Amniotic stem cell (primary cell): Measurements from ENCODE around the gene PTPRE.

Experiments used
- DNase-seq: peaks from one replicate; lab custom pipeline; 2025; lab: John Stamatoyannopoulos, UW

Gene PTPRE

GRCh38 chr10:127953876-127954275, 47.0 kb downstream of the PTPRE start:
- no peak for DNase-seq

GRCh38 chr10:127959428-127959827, 52.5 kb downstream of the PTPRE start:
- DNase-seq, result no peak

- DNase-seq, result no peak
These were observed 54.2 kb downstream of the PTPRE start for GRCh38 chr10:127961071-127961470.

- no peak for DNase-seq
These were observed 55.3 kb downstream of the PTPRE start for GRCh38 chr10:127962205-127962604.

GRCh38 chr10:127963136-127963535, 56.2 kb downstream of the PTPRE start:
- no peak for DNase-seq

GRCh38 chr10:127964621-127965020, 57.7 kb downstream of the PTPRE start:
- DNase-seq, result no peak

GRCh38 chr10:127966875-127967274, 60.0 kb downstream of the PTPRE start:
- no peak for DNase-seq

- DNase-seq, result no peak
These were observed 61.1 kb downstream of the PTPRE start for GRCh38 chr10:127968027-127968441.

- no peak for DNase-seq
These were observed 61.8 kb downstream of the PTPRE start for GRCh38 chr10:127968659-127969058.

GRCh38 chr10:127971101-127971946, 64.4 kb downstream of the PTPRE start:
- DNase-seq, result no peak

GRCh38 chr10:127971963-127972615, 65.2 kb downstream of the PTPRE start:
- no peak for DNase-seq

GRCh38 chr10:127972751-127973357, 66.0 kb downstream of the PTPRE start:
- DNase-seq, result no peak

- no peak for DNase-seq
These were observed 66.9 kb downstream of the PTPRE start for GRCh38 chr10:127973791-127974311.

GRCh38 chr10:127974911-127975310, 68.0 kb downstream of the PTPRE start:
- no peak for DNase-seq

- DNase-seq, result no peak
These were observed 69.4 kb downstream of the PTPRE start for GRCh38 chr10:127976286-127976685.

GRCh38 chr10:127976701-127977356, 69.9 kb downstream of the PTPRE start:
- no peak for DNase-seq

- no peak for DNase-seq
These were observed 70.6 kb downstream of the PTPRE start for GRCh38 chr10:127977357-127978009.

GRCh38 chr10:127978481-127978880, 71.6 kb downstream of the PTPRE start:
- no peak for DNase-seq

GRCh38 chr10:127979045-127979444, 72.1 kb downstream of the PTPRE start:
- no peak for DNase-seq

- no peak for DNase-seq
These were observed 72.7 kb downstream of the PTPRE start for GRCh38 chr10:127979566-127979965.

GRCh38 chr10:127980898-127981297, 74.0 kb downstream of the PTPRE start:
- DNase-seq, result no peak

- no peak for DNase-seq
These were observed 75.7 kb downstream of the PTPRE start for GRCh38 chr10:127982601-127983000.
